ENCODE data around the gene FAM162A. TPM values are rescaled to one million over a fixed set of nuclear protein-coding genes. Genes with fewer than 3 reads are reported as not detected.

FAM162A gene
- polyA plus RNA-seq, 4 donors, result 63.5 to 105 (median 83.9) TPM

GRCh38 chr3:122390665-122391064 is 6.7 kb downstream of the FAM162A start:
- WGBS, 3 donors, result 60 to 70% (median 68%) methylated on average over 4 of the region's 4 CpGs
- no peak overlapping the region for H3K4me3 ChIP-seq (ENCODE audit: low read depth in 1 of 3, low read length in 3 of 3)
- FAIRE-seq, result no peak
- H3K27me3 ChIP-seq (ENCODE audit: control insufficient read depth in 3 of 3, insufficient read depth in 3 of 3, low read length in 3 of 3), result no peaks in the 10 kb centered on the region
- no peaks in the 10 kb centered on the region for H3K9me3 ChIP-seq (ENCODE audit: control insufficient read depth in 2 of 2, insufficient read depth in 1 of 2, low read depth in 1 of 2, low read length in 1 of 2)
- H3K27ac ChIP-seq (ENCODE audit: low read depth in 1 of 3, low read length in 2 of 3), result no peak overlapping the region
- DNase-seq, result no peak
- peaks cover 0 to 2% (median 0%) of the 10 kb centered on the region in 3 donors for H3K4me1 ChIP-seq (ENCODE audit: control insufficient read depth in 3 of 3, insufficient read depth in 2 of 3, low read depth in 1 of 3, low read length in 2 of 3)
- peaks cover 0 to 9% (median 0%) of the 10 kb centered on the region in 3 donors for H3K36me3 ChIP-seq (ENCODE audit: control insufficient read depth in 3 of 3, insufficient read depth in 2 of 3, low read depth in 1 of 3, low read length in 3 of 3)

GRCh38 chr3:122391681-122392446 is 7.9 kb downstream of the FAM162A start:
- Histone ChIP-seq H3K4me3 (ENCODE audit: low read depth in 1 of 3, low read length in 3 of 3) (peak overlapping the region in 1 of 3 donors; percentile 7), H3K4me1 (ENCODE audit: control insufficient read depth in 3 of 3, insufficient read depth in 2 of 3, low read depth in 1 of 3, low read length in 2 of 3) (peaks cover 0 to 2% (median 0%) of the 10 kb centered on the region in 3 donors), H3K27me3 (ENCODE audit: control insufficient read depth in 3 of 3, insufficient read depth in 3 of 3, low read length in 3 of 3) (no peaks in the 10 kb centered on the region), H3K27ac (ENCODE audit: low read depth in 1 of 3, low read length in 2 of 3) (no peak overlapping the region), H3K9me3 (ENCODE audit: control insufficient read depth in 2 of 2, insufficient read depth in 1 of 2, low read depth in 1 of 2, low read length in 1 of 2) (no peaks in the 10 kb centered on the region), H3K36me3 (ENCODE audit: control insufficient read depth in 3 of 3, insufficient read depth in 2 of 3, low read depth in 1 of 3, low read length in 3 of 3) (peaks cover 0 to 5% (median 0%) of the 10 kb centered on the region in 3 donors)
- DNase-seq (no peak), FAIRE-seq (no peak)
- 16 to 67% (median 32%) methylated on average over 2 of the region's 2 CpGs for WGBS, 3 donors

- 42 to 45% (median 42%) methylated on average over 2 of the region's 2 CpGs for WGBS, 3 donors
- DNase-seq (peak; percentile 39 to 43), FAIRE-seq (no peak)
- Histone ChIP-seq H3K27ac (ENCODE audit: low read depth in 1 of 3, low read length in 2 of 3) (no peak overlapping the region), H3K4me3 (ENCODE audit: low read depth in 1 of 3, low read length in 3 of 3) (no peak overlapping the region), H3K9me3 (ENCODE audit: control insufficient read depth in 2 of 2, insufficient read depth in 1 of 2, low read depth in 1 of 2, low read length in 1 of 2) (no peaks in the 10 kb centered on the region), H3K4me1 (ENCODE audit: control insufficient read depth in 3 of 3, insufficient read depth in 2 of 3, low read depth in 1 of 3, low read length in 2 of 3) (peaks cover 0 to 2% (median 0%) of the 10 kb centered on the region in 3 donors), H3K27me3 (ENCODE audit: control insufficient read depth in 3 of 3, insufficient read depth in 3 of 3, low read length in 3 of 3) (no peaks in the 10 kb centered on the region), H3K36me3 (ENCODE audit: control insufficient read depth in 3 of 3, insufficient read depth in 2 of 3, low read depth in 1 of 3, low read length in 3 of 3) (peaks cover 0 to 5% (median 0%) of the 10 kb centered on the region in 3 donors)
Measured at GRCh38 chr3:122392868-122393844, 9.2 kb downstream of the FAM162A start.

GRCh38 chr3:122394173-122394572 is 10.2 kb downstream of the FAM162A start:
- no peaks in the 10 kb centered on the region for H3K27me3 ChIP-seq (ENCODE audit: control insufficient read depth in 3 of 3, insufficient read depth in 3 of 3, low read length in 3 of 3)
- no peak overlapping the region for H3K4me3 ChIP-seq (ENCODE audit: low read depth in 1 of 3, low read length in 3 of 3)
- DNase-seq (no peak), FAIRE-seq (no peak)
- peaks cover 0 to 2% (median 0%) of the 10 kb centered on the region in 3 donors for H3K4me1 ChIP-seq (ENCODE audit: control insufficient read depth in 3 of 3, insufficient read depth in 2 of 3, low read depth in 1 of 3, low read length in 2 of 3)
- peaks cover 0 to 5% (median 0%) of the 10 kb centered on the region in 3 donors for H3K36me3 ChIP-seq (ENCODE audit: control insufficient read depth in 3 of 3, insufficient read depth in 2 of 3, low read depth in 1 of 3, low read length in 3 of 3)
- WGBS, 3 donors, result 59 to 83% (median 76%) methylated on average over 1 of the region's 1 CpG
- H3K9me3 ChIP-seq (ENCODE audit: control insufficient read depth in 2 of 2, insufficient read depth in 1 of 2, low read depth in 1 of 2, low read length in 1 of 2), result no peaks in the 10 kb centered on the region
- no peak overlapping the region for H3K27ac ChIP-seq (ENCODE audit: low read depth in 1 of 3, low read length in 2 of 3)

GRCh38 chr3:122395582-122395981 is 11.6 kb downstream of the FAM162A start:
- Histone ChIP-seq H3K9me3 (ENCODE audit: control insufficient read depth in 2 of 2, insufficient read depth in 1 of 2, low read depth in 1 of 2, low read length in 1 of 2) (no peaks in the 10 kb centered on the region), H3K27ac (ENCODE audit: low read depth in 1 of 3, low read length in 2 of 3) (no peak overlapping the region), H3K36me3 (ENCODE audit: control insufficient read depth in 3 of 3, insufficient read depth in 2 of 3, low read depth in 1 of 3, low read length in 3 of 3) (peaks cover 0 to 5% (median 0%) of the 10 kb centered on the region in 3 donors), H3K4me1 (ENCODE audit: control insufficient read depth in 3 of 3, insufficient read depth in 2 of 3, low read depth in 1 of 3, low read length in 2 of 3) (peaks cover 0 to 2% (median 0%) of the 10 kb centered on the region in 3 donors), H3K27me3 (ENCODE audit: control insufficient read depth in 3 of 3, insufficient read depth in 3 of 3, low read length in 3 of 3) (no peaks in the 10 kb centered on the region), H3K4me3 (ENCODE audit: low read depth in 1 of 3, low read length in 3 of 3) (no peak overlapping the region)
- FAIRE-seq (no peak), DNase-seq (no peak)
- 62 to 65% (median 65%) methylated on average over 3 of the region's 3 CpGs for WGBS, 3 donors

GRCh38 chr3:122396511-122396910 is 12.5 kb downstream of the FAM162A start:
- no peak overlapping the region for H3K4me3 ChIP-seq (ENCODE audit: low read depth in 1 of 3, low read length in 3 of 3)
- no peak for DNase-seq

GRCh38 chr3:122397201-122397600 is 13.2 kb downstream of the FAM162A start:
- Histone ChIP-seq H3K4me3 (ENCODE audit: low read depth in 1 of 3, low read length in 3 of 3) (no peak overlapping the region), H3K27me3 (ENCODE audit: control insufficient read depth in 3 of 3, insufficient read depth in 3 of 3, low read length in 3 of 3) (no peaks in the 10 kb centered on the region), H3K36me3 (ENCODE audit: control insufficient read depth in 3 of 3, insufficient read depth in 2 of 3, low read depth in 1 of 3, low read length in 3 of 3) (peaks cover 0 to 5% (median 0%) of the 10 kb centered on the region in 3 donors), H3K9me3 (ENCODE audit: control insufficient read depth in 2 of 2, insufficient read depth in 1 of 2, low read depth in 1 of 2, low read length in 1 of 2) (no peaks in the 10 kb centered on the region), H3K4me1 (ENCODE audit: control insufficient read depth in 3 of 3, insufficient read depth in 2 of 3, low read depth in 1 of 3, low read length in 2 of 3) (peaks cover 0 to 2% (median 0%) of the 10 kb centered on the region in 3 donors), H3K27ac (ENCODE audit: low read depth in 1 of 3, low read length in 2 of 3) (no peak overlapping the region)
- FAIRE-seq (no peak), DNase-seq (no peak)
- WGBS, 3 donors, result 89 to 100% (median 95%) methylated on average over 1 of the region's 1 CpG

More at GRCh38 chr3:122396511-122396910, 12.5 kb downstream of the FAM162A start:
- Histone ChIP-seq H3K27me3 (ENCODE audit: control insufficient read depth in 3 of 3, insufficient read depth in 3 of 3, low read length in 3 of 3) (no peaks in the 10 kb centered on the region), H3K36me3 (ENCODE audit: control insufficient read depth in 3 of 3, insufficient read depth in 2 of 3, low read depth in 1 of 3, low read length in 3 of 3) (peaks cover 0 to 5% (median 0%) of the 10 kb centered on the region in 3 donors), H3K27ac (ENCODE audit: low read depth in 1 of 3, low read length in 2 of 3) (no peak overlapping the region), H3K4me1 (ENCODE audit: control insufficient read depth in 3 of 3, insufficient read depth in 2 of 3, low read depth in 1 of 3, low read length in 2 of 3) (peaks cover 0 to 2% (median 0%) of the 10 kb centered on the region in 3 donors), H3K9me3 (ENCODE audit: control insufficient read depth in 2 of 2, insufficient read depth in 1 of 2, low read depth in 1 of 2, low read length in 1 of 2) (no peaks in the 10 kb centered on the region)
- no peak for FAIRE-seq

- Histone ChIP-seq H3K9me3 (ENCODE audit: control insufficient read depth in 2 of 2, insufficient read depth in 1 of 2, low read depth in 1 of 2, low read length in 1 of 2) (no peaks in the 10 kb centered on the region), H3K27me3 (ENCODE audit: control insufficient read depth in 3 of 3, insufficient read depth in 3 of 3, low read length in 3 of 3) (no peaks in the 10 kb centered on the region), H3K27ac (ENCODE audit: low read depth in 1 of 3, low read length in 2 of 3) (no peak overlapping the region), H3K4me3 (ENCODE audit: low read depth in 1 of 3, low read length in 3 of 3) (no peak overlapping the region), H3K4me1 (ENCODE audit: control insufficient read depth in 3 of 3, insufficient read depth in 2 of 3, low read depth in 1 of 3, low read length in 2 of 3) (no peaks in the 10 kb centered on the region), H3K36me3 (ENCODE audit: control insufficient read depth in 3 of 3, insufficient read depth in 2 of 3, low read depth in 1 of 3, low read length in 3 of 3) (peaks cover 0 to 3% (median 0%) of the 10 kb centered on the region in 3 donors)
- FAIRE-seq (no peak), DNase-seq (no peak)
- WGBS, 3 donors, result 97 to 100% (median 99%) methylated on average over 2 of the region's 2 CpGs
Measured at GRCh38 chr3:122398920-122399319, 14.9 kb downstream of the FAM162A start.

Measured in small intestine (tissue), 7 donors.